ENCODE measurements around the gene ABHD2.

Gene ABHD2, protein sequence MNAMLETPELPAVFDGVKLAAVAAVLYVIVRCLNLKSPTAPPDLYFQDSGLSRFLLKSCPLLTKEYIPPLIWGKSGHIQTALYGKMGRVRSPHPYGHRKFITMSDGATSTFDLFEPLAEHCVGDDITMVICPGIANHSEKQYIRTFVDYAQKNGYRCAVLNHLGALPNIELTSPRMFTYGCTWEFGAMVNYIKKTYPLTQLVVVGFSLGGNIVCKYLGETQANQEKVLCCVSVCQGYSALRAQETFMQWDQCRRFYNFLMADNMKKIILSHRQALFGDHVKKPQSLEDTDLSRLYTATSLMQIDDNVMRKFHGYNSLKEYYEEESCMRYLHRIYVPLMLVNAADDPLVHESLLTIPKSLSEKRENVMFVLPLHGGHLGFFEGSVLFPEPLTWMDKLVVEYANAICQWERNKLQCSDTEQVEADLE

DNA sequence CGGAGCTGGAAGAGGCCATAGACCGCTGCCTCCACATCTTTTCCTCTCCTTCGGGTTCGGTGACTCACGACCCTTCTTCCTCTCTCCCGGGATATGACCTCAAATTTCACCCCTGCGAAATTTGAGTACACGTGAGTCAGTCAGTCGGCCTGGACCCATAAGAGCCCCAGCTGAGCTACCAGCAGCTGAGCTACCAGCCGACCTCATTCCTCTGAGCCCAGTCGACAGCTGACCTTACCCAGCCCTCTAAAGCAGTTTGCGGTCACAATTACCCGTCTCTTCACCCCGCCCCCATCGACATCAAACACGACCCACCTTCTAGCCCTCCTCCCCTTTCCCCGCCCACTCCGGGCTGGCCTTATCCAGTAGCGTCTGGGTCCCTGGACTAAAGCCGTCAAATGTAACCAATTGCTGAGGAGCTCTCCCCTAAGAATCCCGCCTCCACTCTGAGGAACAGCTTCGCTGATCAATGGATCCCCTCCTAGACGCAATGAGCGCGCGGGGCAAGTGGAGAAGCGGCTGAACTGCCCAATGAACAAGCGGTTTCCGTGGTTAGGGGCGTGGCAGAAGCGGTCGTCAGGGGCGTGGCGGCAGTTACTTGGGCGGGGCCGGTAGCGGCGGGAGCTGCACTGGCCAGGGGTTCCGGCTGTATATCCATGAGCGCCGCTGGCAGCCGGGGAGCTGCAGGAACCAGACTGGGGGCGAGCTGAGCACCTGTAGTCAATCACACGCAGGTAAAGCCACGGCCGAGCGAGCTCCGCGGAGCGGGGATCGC is at the start of gene ABHD2:
Gene ABHD2, plus strand, starts transcription at position 627 of the 775 bp plus-strand sequence. CDS start 27,872 bp downstream, outside the sequence.
- Histone ChIP-seq H3F3A (ENCODE audit: insufficient read depth, low read length) (0 out of 2 replicates have a peak, but pooled peaks cover 16% of the 10 kb centered on the region), H3K4me1 (ENCODE audit: low read length) (peaks cover 22% of the 10 kb centered on the region), H4K20me1 (ENCODE audit: insufficient read depth, low read length) (no peaks in the 10 kb centered on the region), H3K36me3 (replicated peaks; ENCODE audit: insufficient read depth, low read length) (no peaks in the 10 kb centered on the region), H2AFZ (ENCODE audit: low read length) (peak within 1 kb of the TSS; percentile 66), H3K9me3 (replicated peaks; ENCODE audit: insufficient read depth, low read length) (no peaks in the 10 kb centered on the region), H3K4me2 (ENCODE audit: low read depth, low read length) (peak within 1 kb of the TSS; percentile 86), H3K4me3 (ENCODE audit: low read length) (peak within 1 kb of the TSS; percentile 94), H3K79me2 (ENCODE audit: low read length) (peaks cover 45% of the 10 kb centered on the region), H3K27me3 (replicated peaks; ENCODE audit: insufficient read depth, low read length) (no peaks in the 10 kb centered on the region), H3K27ac (ENCODE audit: low read length) (peak within 1 kb of the TSS; percentile 54), H3K9ac (ENCODE audit: low read length) (peak within 1 kb of the TSS; percentile 93), H3K9me2 (replicated peaks; ENCODE audit: insufficient read depth, low read length) (no peaks in the 10 kb centered on the region)
- peak; percentile 100 for DNase-seq
- TF ChIP-seq EZH2 (optimal IDR thresholded peaks at IDR 0.05; ENCODE audit: low read depth, low read length): no peak
- TF ChIP-seq EZH2phosphoT487 (IDR thresholded peaks at IDR 0.05; ENCODE audit: low read length): no peak
- no peak for TF ChIP-seq CTCF (IDR thresholded peaks at IDR 0.05; ENCODE audit: low read length)

DNA sequence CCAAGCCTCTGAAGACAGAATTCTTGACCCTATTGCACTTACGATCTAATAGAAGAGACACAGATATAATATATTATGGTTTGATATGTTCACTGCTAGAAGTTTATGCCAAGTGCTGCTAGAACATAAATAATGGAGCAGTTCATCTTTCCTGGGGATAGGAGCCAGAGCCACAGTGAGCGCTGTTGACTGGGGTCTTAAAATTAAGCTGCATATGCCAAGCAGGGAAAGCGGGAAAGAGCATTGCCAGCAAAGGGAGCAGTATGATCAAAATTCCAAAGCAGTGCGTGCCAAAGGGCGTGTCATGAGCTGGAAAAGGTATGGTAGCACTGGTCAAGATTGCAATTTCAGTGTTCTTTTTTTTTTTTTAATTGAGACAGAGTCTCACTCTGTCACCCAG is 49.1 kb upstream of the ABHD2 start:
- H3K9me3 ChIP-seq (replicated peaks; ENCODE audit: insufficient read depth, low read length): no peaks in the 10 kb centered on the region
- DNase-seq: no peak
- H3K4me3 ChIP-seq (ENCODE audit: low read length): no peak overlapping the region
- no peak for TF ChIP-seq EZH2phosphoT487 (IDR thresholded peaks at IDR 0.05; ENCODE audit: low read length)
- no peak for TF ChIP-seq CTCF (IDR thresholded peaks at IDR 0.05; ENCODE audit: low read length)
- TF ChIP-seq EZH2 (optimal IDR thresholded peaks at IDR 0.05; ENCODE audit: low read depth, low read length): no peak
- H3F3A ChIP-seq (ENCODE audit: insufficient read depth, low read length): no peaks in the 10 kb centered on the region
- no peaks in the 10 kb centered on the region for H3K4me1 ChIP-seq (ENCODE audit: low read length)
- no peak overlapping the region for H3K27ac ChIP-seq (ENCODE audit: low read length)
- no peak overlapping the region for H2AFZ ChIP-seq (ENCODE audit: low read length)
- no peak overlapping the region for H3K9ac ChIP-seq (ENCODE audit: low read length)
- H3K36me3 ChIP-seq (replicated peaks; ENCODE audit: insufficient read depth, low read length): no peaks in the 10 kb centered on the region
- H3K9me2 ChIP-seq (replicated peaks; ENCODE audit: insufficient read depth, low read length): no peaks in the 10 kb centered on the region
- no peaks in the 10 kb centered on the region for H4K20me1 ChIP-seq (ENCODE audit: insufficient read depth, low read length)
- H3K4me2 ChIP-seq (ENCODE audit: low read depth, low read length): no peak overlapping the region
- no peaks in the 10 kb centered on the region for H3K79me2 ChIP-seq (ENCODE audit: low read length)
- no peaks in the 10 kb centered on the region for H3K27me3 ChIP-seq (replicated peaks; ENCODE audit: insufficient read depth, low read length)

GRCh38 chr15:89041507-89041906 is 46.7 kb upstream of the ABHD2 start:
- H3K9ac ChIP-seq (ENCODE audit: low read length): peak overlapping the region; percentile 1; the same call in 1 of the 2 replicates
- H3K4me3 ChIP-seq (ENCODE audit: low read length): peak overlapping the region; percentile 56; the same call in 1 of the 2 replicates
- H3K79me2 ChIP-seq (ENCODE audit: low read length): no peaks in the 10 kb centered on the region
- H3K4me2 ChIP-seq (ENCODE audit: low read depth, low read length): peak overlapping the region; percentile 63
- no peaks in the 10 kb centered on the region for H3K4me1 ChIP-seq (ENCODE audit: low read length)
- no peak for TF ChIP-seq EZH2 (optimal IDR thresholded peaks at IDR 0.05; ENCODE audit: low read depth, low read length)
- TF ChIP-seq EZH2phosphoT487 (IDR thresholded peaks at IDR 0.05; ENCODE audit: low read length): no peak
- no peak for TF ChIP-seq CTCF (IDR thresholded peaks at IDR 0.05; ENCODE audit: low read length)
- H3K27ac ChIP-seq (ENCODE audit: low read length): no peak overlapping the region
- peak overlapping the region; percentile 85 for H2AFZ ChIP-seq (ENCODE audit: low read length)
- no peaks in the 10 kb centered on the region for H3K36me3 ChIP-seq (replicated peaks; ENCODE audit: insufficient read depth, low read length)
- no peaks in the 10 kb centered on the region for H3F3A ChIP-seq (ENCODE audit: insufficient read depth, low read length)
- H3K9me2 ChIP-seq (replicated peaks; ENCODE audit: insufficient read depth, low read length): no peaks in the 10 kb centered on the region
- no peaks in the 10 kb centered on the region for H3K27me3 ChIP-seq (replicated peaks; ENCODE audit: insufficient read depth, low read length)
- no peak for DNase-seq
- H3K9me3 ChIP-seq (replicated peaks; ENCODE audit: insufficient read depth, low read length): no peaks in the 10 kb centered on the region
- no peaks in the 10 kb centered on the region for H4K20me1 ChIP-seq (ENCODE audit: insufficient read depth, low read length)

All from MM.1S (cell line).